Activated naive CD8-positive, alpha-beta T cell treated with anti-CD3 and anti-CD28 coated beads, Interleukin-2, amount 50 U/mL, for 16 hours (primary cell): ENCODE measurements around the gene GPR183.

Source experiments
- DNase-seq: peaks from one replicate; pipeline ENCODE4 v3.0.0-alpha.2; 2020; ENCODE audit warnings: low read depth, low spot score

GPR183 gene

DNA sequence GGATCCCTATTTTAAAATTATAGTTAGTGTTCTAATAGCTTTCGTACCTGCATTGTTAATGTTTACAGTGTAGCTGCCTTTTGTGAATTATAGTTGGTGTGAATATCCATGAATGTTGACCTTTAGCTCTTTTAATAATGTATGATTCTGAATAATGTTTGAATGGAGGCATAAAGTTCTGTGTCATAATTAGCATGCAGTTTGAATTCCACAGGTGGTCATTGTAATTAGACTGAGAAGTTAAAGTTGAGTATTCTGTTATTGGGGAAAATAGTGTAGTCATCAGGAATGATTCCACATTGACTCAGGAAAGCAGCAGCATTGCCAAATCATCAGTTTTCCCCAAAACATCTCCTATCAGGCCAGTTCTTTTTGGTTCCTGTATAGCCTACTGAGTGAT lies 61.1 kb downstream of the GPR183 start:
- DNase-seq: no peak
